Cardiac fibroblast (primary cell): ENCODE results near the gene RASA3.

ENCODE experiments used
- DNase-seq, 2 donors: peaks; one replicate each; pipeline versions ENCODE4 v3.0.0 to v3.0.0-alpha.2; 2010; ENCODE audit warnings: low read depth in 2 of 2
- H3K4me3 ChIP-seq, 2 donors: replicated peaks in 1 of 2; 1 replicate in 1 of 2; 2 replicates in 1 of 2; pipeline ENCODE4 v1.5.1; 2011; ENCODE audit warnings: low read depth in 2 of 2, low read length in 2 of 2, mild to moderate bottlenecking in 2 of 2, moderate library complexity in 1 of 2
- TF ChIP-seq, protein P1 (sequence below): IDR thresholded peaks from one replicate; pipeline ENCODE4 v1.5.1; 2011; ENCODE audit warnings: low read depth, mild to moderate bottlenecking, low read length, inconsistent platforms

RASA3 gene

DNA sequence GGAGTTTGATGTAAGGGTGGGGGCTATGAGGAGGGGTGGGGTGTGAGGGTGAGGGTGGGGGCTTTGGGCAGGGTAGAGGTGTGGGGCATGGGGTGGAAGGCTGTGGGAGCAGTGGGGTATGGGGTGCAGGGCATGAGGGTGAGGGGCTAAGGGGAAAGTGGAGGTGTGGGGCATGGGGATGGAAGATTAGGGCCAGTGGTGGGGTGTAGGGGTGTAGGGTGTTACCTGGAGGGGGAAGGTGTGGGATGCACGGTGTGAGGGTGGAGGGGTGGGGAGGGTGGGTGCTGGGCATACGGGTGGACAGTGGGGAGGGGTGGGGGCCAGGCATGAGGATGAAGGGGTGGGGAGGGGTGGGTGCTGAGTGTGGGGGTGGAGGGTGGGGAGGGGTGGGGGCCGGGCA, 22.9 kb upstream of the RASA3 start:
- H3K4me3 ChIP-seq = no peak overlapping the region
- TF ChIP-seq, protein P1, sequence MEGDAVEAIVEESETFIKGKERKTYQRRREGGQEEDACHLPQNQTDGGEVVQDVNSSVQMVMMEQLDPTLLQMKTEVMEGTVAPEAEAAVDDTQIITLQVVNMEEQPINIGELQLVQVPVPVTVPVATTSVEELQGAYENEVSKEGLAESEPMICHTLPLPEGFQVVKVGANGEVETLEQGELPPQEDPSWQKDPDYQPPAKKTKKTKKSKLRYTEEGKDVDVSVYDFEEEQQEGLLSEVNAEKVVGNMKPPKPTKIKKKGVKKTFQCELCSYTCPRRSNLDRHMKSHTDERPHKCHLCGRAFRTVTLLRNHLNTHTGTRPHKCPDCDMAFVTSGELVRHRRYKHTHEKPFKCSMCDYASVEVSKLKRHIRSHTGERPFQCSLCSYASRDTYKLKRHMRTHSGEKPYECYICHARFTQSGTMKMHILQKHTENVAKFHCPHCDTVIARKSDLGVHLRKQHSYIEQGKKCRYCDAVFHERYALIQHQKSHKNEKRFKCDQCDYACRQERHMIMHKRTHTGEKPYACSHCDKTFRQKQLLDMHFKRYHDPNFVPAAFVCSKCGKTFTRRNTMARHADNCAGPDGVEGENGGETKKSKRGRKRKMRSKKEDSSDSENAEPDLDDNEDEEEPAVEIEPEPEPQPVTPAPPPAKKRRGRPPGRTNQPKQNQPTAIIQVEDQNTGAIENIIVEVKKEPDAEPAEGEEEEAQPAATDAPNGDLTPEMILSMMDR = no peak
- DNase-seq = no peak

DNA sequence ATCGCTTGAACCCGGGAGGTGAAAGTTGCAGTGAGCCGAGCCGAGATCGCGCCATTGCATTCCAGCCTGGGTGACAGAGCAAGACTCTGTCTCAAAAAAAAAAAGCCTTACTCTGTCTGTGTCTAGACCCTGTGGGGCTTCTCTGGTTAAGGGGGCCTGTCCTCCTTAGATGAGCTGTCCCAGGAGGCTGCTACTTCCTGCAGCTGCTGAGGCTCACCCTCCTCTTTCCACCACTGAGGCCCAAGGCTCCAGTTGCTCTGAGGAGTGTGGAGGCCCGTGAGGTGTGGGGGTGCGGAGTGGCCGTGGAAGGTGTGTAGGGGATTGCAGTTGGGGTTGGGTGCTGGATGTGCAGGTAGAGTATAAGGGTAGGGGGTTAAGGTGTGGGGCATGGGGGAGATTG, 22.1 kb upstream of the RASA3 start:
- no peak overlapping the region for H3K4me3 ChIP-seq
- TF ChIP-seq, protein P1 = no peak
- no peak for DNase-seq

DNA sequence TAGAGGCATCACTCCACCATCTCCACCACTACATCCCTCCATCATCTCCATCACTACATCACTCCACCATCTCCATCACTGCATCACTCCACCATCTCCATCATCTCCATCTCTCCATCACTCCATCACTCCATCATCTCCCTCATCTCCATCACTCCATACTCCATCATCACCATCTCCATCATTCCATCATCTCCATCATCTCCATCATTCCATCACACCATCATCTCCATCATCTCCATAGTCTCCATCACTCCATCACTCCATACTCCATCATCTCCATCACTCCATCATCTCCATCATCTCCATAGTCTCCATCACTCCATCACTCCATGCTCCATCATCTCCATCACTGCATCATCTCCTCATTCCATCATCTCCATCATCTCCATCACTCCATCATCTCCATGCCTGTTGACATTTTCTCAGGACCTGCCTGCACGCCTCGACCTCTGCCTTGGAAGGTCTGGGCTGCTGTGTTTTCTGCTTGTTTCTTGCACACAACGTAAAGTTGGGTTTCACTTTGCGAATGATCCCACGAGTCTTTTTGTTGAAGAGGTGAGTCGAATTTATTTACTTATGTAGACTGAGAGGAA, 21.2 kb upstream of the RASA3 start:
- TF ChIP-seq, protein P1 = no peak
- H3K4me3 ChIP-seq = no peak overlapping the region
- DNase-seq = no peak

DNA sequence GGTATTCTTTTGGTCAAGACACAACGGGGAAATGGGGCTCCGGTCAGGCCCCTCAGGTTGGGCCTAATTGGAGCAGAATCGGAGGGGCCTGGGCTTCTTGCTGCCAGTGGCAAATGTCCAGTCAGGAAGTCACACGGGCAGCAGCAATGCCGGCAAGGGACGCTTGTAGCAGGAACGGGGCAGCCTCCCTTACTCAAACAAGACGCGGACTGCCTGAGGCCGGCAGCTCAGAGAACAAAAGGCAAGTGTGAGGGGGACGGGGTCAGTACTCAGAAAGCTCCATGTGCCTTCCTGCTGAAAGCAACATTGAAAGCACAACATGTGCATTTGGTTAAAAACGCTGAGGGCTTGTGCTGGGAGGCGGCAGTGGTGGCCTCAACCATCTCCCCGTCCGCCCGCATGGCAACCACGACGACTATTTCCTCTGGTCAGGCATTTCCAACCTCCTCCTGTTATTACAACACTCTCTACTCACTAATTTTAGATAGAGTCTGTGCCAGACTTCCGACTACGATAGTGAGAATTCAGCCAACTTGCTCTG, 20.5 kb upstream of the RASA3 start:
- TF ChIP-seq, protein P1 = no peak
- no peak overlapping the region for H3K4me3 ChIP-seq
- DNase-seq = peak in 1 of 2 donors; percentile 83

DNA sequence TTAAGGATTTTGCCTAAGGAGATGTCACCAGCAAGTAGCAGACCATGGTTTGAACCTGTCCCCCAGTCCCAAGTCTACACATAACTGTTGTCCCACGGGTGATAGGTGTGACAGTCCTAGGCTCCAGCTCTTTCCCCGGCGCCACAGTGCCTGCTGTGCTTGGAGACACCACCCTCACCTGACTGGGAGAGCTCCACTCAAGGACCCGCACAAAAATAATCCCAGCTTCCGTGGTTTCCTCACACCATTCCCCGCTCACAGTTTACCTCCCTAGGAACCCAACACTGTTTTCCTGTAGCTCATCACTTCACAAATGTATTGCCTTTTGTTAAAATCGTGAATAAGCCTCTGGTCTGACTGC, 19.8 kb upstream of the RASA3 start:
- TF ChIP-seq, protein P1 = no peak
- no peak for DNase-seq
- H3K4me3 ChIP-seq = no peak overlapping the region

DNA sequence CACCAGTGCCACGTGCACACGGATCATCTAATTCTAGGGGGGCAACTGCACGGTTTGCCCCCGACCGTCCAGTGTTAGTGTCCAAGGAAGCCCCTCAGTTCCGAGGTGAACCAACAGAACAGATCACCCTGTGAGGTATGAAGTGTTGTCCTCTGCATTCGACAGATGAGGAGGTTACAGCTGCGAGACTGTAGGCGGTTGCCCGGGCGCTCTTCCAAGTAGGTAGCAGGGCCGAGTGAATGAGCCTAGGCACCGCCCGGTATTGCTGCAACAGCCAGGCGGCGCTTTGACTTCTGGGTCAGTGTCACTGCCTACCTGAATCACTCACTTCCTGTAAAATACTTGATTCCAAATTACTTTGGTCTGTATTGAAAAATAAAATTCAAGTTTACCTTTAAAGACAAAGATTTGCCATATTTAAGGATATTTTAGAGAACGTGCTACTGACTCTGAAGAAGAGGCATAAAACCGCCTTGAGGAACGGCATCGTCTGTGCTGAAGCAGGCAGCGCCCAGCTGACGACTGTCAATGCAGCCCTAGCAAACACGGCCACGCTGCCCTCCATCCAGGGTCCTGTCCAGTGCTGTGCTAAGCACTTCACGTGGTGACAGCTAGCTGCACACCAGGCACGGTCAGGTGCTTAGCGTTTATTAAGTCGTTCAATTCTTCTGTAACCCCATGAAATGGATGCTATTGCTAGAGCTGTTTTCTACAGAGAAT, 19.3 kb upstream of the RASA3 start:
- TF ChIP-seq, protein P1 = no peak
- H3K4me3 ChIP-seq = no peak overlapping the region
- DNase-seq = peak in 1 of 2 donors; percentile 40
